Lung microvascular endothelial cell (primary cell): ENCODE measurements around the gene FGA. TPM values are rescaled to one million over a fixed set of nuclear protein-coding genes. Genes with fewer than 3 reads are reported as not detected.
"Not testable (repeated sequence)": the region's sequence is repeated elsewhere in the genome, so short reads cannot be mapped to it uniquely, and the experiment has no call there.

Experiments used
- DNase-seq, 2 donors: peaks; one replicate each; pipeline versions ENCODE4 v3.0.0 to v3.0.0-alpha.2; 2010; ENCODE audit warnings: low read depth in 2 of 2
- total RNA-seq: library from RNA; depleted of rRNA; stranded (reverse); fragments of >200 nt; gene quantifications from 2 replicates; pipeline ENCODE4 v1.2.1, GENCODE V29; 2014

Gene FGA
- total RNA-seq, 1 donor from 2014 or later, result not detected

DNA sequence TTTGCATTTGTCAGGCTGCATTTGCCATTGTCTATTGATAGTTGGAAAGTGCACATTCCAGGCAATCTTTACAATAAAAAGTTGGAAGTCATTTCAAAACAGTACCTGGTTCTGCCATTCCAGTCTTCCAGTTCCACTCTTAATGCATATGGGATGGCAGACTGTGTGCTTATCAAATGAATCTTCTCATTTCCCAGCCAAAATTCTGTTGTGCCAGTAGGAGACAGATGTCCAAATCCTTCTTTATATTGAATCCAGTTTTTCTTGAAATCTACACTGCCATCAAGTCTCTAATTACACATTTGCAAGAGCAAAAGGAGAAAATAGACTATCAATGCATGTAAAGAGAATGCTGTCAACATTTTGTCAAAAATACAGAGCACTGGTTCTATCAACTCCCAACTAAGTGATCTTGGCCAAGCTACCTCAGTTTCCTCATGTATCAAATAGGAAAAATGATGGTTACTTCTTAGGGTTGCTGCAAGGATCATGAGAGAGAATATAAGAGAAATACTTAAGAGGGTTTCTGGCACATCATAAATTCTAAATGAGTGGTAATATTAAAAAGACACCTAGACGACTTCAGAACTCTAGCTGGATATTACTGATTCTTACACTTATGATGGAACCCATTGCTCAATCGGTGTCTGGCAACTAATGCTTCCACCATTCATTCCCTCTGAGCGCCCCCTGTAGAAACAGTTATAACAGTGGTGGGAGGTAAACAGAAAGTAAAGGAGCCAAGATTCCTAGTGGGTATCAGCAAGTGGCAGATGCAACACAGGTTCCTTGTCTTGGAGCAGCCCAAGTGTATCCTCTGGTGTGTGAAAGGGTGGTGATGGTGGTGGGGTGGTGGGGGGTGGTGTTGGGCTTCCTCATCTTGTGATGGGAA lies 18.1 kb upstream of the FGA start:
- DNase-seq, result no peak

DNA sequence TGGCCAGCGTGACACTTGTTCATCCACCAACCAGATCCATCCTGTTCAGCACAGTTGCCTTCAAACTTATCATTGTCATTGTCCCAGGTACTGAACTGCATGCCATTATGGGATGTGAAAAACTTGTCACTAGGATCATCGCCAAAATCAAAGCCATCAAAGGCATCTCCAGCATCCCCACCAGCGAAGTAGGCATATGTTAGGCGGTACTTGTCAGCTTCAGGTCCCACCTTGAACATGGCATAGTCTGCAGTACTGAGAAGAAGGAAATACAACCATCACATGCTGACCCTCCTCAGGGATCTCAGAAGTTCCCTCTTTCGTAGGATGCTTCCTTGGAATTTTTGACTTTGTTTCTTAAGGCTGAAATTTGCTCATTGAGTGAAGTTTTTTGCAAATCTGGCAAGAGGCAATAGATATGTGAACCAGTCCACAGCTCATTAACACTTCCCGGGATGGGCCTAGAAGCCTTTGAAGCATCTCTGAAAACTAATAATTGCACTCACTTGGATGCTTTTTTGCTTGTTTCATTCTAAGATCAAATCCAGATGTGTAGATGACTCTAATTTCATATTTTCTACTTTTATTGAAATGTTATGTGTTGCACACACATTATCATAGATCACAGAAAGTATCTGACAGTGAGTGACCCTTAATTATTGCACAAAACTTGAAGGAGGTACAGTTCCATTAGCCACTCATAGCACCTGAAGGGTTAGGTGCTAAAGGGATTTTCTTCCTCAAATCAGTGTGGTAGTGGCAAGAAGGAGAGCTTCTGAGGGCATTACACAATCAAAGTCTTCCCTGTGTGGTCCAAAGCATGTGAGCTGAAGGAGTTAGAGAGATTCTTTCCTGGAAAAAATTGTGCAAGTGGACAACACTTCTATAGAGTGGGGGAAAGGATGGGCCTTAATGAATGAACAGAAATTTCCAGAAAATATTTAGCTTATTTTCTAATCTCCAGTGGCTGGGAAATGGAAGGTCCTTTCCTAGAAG lies 16.5 kb upstream of the FGA start:
- DNase-seq, result no peak

GRCh38 chr4:154604696-154605200 lies 14.2 kb upstream of the FGA start:
- no peak for DNase-seq

- no peak for DNase-seq
Measured at GRCh38 chr4:154603033-154603943, 12.7 kb upstream of the FGA start.

DNA sequence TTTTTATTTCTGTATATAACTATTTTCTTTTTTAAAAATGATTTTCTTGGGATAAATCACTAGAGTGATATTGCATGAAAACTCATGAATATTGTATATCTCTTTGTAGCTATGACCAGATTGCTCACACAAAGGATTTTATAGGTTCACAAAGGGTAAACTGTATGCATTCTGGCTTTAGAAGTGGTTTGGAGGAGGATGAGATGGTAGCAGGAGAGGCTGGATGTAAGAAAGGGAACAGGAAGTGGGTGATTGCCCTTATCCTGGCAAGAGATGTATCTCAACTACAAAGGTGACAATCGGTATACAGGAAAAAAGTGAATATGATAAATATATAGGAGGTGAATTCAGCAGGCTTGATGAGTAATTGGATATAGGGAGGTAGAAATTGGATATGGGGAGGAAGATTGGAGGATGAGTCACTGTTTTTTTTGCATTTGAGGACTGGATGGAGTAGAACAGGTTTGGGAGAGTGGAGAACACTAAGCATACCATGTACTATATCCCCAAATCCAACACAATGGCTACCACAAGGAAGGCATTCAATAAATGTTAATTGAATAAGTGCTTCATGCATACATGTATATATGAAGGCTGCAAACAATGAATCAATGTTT lies 12.0 kb upstream of the FGA start:
- DNase-seq, result no peak

- DNase-seq, result no peak
Measured at GRCh38 chr4:154597798-154598774, 7.5 kb upstream of the FGA start.

GRCh38 chr4:154597281-154597680 lies 6.7 kb upstream of the FGA start:
- DNase-seq, result not testable (repeated sequence)

DNA sequence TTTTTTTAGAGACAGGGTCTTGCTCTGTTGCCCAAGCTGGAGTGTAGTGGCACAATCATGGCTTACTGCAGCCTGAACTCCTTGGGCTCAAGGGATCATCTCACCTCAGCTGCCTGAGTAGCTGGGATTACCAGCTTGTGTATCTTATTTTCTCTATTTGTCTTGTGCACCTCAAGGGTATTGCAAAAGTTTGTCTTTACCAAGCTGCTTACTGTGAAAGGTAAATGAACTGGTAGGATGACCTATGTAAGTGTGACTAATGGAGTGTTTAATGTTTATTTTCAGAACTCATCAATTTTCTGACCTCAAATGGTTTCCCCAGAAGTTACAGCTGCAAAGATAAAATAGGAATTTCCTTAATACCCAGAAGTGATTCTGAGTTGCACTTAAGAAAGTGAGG lies 5.3 kb upstream of the FGA start:
- DNase-seq, result no peak

DNA sequence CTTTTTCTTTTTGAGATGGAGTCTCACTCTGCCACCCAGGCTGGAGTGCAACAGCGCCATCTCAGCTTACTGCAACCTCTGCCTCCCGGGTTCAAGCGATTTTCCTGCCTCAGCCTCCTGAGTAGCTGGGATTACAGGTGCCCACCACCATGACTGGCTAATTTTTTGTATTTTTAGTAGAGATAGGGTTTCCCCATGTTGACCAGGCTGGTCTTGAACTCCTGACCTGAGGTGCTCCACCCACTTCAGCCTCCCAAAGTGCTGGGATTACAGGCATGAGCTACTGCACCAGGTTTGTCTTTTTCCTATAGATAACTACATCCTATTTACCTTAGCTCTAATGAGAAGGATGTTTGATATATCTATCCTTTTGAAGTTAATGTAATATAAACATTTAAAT lies 3.8 kb upstream of the FGA start:
- not testable (repeated sequence) for DNase-seq

- no peak for DNase-seq
Measured at GRCh38 chr4:154593868-154594267, 3.3 kb upstream of the FGA start.

DNA sequence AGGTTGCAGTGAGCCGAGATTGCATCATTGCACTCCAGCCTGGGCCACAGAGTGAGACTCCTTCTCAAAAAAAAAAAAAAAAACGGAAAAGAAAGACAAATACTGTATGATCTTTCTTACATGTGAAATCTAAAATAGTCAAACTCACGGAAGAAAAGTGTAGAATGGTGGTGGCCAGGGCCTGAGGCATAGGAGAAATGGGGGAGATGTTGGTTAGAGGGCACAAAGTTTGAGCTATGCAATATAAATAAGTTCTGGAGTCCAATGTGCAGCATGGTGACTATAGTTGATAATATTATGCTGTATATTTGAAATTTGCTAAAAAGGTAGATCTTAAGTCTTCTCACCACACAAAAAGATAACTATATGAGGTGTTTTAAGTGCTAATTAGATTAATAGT lies 1.3 kb upstream of the FGA start:
- DNase-seq, result no peak

DNA sequence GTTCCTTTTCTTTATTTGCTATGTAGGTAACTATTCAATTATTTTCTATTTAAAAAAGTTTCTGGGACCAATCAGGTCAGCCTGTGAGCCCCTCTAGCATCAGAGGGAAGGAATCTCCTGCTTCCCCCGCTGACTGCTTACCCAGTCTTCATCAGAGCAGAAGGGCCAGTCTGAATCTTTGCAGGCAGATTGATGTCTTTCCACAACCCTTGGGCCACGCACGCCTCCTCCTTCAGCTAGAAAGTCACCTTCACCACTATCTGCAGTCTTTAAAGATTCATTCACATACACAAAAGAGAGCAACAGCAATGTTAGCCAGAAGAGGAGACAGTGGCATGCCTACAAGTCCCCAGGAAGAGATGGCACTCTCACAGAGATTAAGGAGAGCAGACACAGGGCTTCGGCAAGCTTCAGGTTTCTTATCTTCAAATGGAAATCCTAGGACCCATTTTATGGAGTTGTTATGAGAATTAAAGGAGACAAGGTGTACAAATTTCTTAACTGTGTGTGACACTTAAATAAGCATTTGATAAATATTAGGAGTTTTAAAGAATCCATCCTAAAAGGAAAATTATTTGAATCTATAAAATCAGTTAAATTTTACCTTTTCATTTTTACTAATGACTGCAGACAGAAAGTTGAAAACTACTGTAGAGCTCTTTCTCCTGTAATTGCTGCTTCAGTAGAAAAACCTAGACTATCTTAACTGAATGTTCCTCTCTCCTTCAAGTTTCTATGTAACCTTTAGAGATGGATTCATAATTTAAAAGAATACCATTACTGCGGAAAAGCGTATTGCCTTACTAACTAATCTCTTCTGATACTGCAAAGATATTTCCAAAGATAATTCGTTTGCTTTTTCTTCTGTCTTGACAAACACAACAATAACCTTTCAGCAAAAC lies 995 bp downstream of the FGA start:
- no peak for DNase-seq

GRCh38 chr4:154588198-154588597 lies 2.3 kb downstream of the FGA start:
- no peak for DNase-seq

GRCh38 chr4:154586296-154587033 lies 4.1 kb downstream of the FGA start:
- no peak for DNase-seq

GRCh38 chr4:154585369-154586018 lies 5.0 kb downstream of the FGA start:
- DNase-seq, result no peak

DNA sequence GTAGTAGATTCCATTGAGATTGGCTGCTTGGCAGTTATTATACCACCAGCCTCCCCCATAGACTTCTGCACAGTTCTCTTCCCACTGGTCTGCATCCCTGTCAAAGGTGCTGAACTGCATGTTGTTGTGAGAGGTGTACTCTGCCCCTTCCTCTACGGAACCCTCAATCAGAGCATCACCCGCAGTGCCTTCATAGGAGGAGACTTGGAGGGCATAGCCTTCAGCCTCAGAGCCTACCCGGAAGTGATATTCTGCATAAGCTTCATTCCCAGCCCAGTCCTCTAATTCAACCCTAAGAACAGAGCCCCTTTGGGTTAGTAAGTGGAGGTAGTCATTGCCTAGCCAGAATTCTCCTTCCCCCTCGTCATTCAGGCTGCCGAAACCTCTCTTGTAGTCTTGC lies 6.3 kb downstream of the FGA start:
- DNase-seq, result no peak

- no peak for DNase-seq
Measured at GRCh38 chr4:154583677-154584076, 6.9 kb downstream of the FGA start.
